Activated naive CD8-positive, alpha-beta T cell treated with anti-CD3 and anti-CD28 coated beads, Interleukin-2, amount 50 U/mL, for 24 hours (primary cell): ENCODE data around the gene GLTP.
"Not testable (repeated sequence)": the region's sequence is repeated elsewhere in the genome, so short reads cannot be mapped to it uniquely, and the experiment has no call there.

Experiments used
- ATAC-seq: fragments of 150-1000 bp; cut with Tn5 transposase; one replicate; pipeline ENCODE4 v1.10.0; 2021
- DNase-seq: peaks from one replicate; pipeline ENCODE4 v3.0.0; 2021
- H3K27ac Mint-ChIP-seq: one replicate; pipeline ENCODE4 v1.8.0; 2021; ENCODE audit warnings: mild to moderate bottlenecking, mixed read lengths
- H3K27me3 Mint-ChIP-seq: one replicate; pipeline ENCODE4 v1.8.0; 2021; ENCODE audit warnings: mixed read lengths
- H3K36me3 Mint-ChIP-seq: one replicate; pipeline ENCODE4 v1.8.0; 2021; ENCODE audit warnings: low read depth, mixed read lengths
- H3K4me1 Mint-ChIP-seq: one replicate; pipeline ENCODE4 v1.8.0; 2021; ENCODE audit warnings: mixed read lengths
- H3K4me3 Mint-ChIP-seq: one replicate; pipeline ENCODE4 v1.8.0; 2021; ENCODE audit warnings: mild to moderate bottlenecking, moderate library complexity, mixed read lengths
- H3K9me3 Mint-ChIP-seq: one replicate; pipeline ENCODE4 v1.8.0; 2021; ENCODE audit warnings: mixed read lengths

Gene GLTP

DNA sequence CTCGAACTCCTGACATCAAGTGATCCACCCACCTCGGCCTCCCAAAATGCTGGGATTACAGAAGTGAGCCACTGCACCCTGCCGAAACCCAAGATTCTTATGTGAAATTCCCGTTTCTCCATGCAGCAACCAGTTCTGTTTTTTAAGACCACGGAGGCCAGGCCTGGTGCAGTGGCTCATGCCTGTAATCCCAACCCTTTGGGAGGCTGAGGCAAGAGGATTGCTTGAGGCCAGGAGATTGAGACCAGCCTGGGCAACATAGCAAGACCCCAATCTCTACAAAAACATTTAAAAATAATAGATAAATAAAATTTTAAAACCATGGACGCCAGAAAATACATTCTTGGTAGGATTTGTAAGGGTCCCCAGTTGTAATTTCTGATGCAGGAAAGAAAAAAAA lies 29.8 kb downstream of the GLTP start:
- not testable (repeated sequence) for H3K27ac Mint-ChIP-seq, H3K27me3 Mint-ChIP-seq, H3K4me3 Mint-ChIP-seq, DNase-seq, H3K36me3 Mint-ChIP-seq, H3K9me3 Mint-ChIP-seq, H3K4me1 Mint-ChIP-seq, ATAC-seq

DNA sequence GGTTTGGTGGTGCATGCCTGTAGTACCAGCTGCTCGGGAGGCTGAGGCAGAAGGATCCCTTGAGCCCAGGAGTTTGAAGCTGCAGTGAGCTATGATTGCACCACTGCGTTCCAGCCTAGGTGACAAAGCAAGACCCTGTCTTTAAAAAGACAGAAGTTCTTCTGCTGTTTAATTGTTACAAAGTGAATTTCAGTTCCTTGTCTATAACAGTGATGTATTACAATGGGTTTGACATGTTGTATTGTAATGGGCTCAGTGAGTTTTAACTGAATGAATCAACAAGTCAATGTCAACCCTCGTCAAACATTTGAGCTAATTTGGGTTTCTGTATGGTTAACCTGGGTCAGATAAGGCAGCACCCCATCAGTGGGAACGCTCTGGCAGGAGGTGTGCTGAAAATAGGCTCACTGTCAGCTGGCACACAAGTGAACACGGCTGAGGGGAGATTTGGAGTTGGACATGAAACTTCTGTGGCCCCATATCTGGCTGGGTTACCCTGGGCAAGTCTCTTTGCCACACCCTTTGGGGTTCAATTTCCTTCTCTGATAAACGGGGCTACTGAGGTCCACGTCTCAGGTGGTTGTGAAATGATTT lies 33.1 kb downstream of the GLTP start:
- Mint-ChIP-seq H3K27ac (no peak overlapping the region), H3K27me3 (no peaks in the 10 kb centered on the region), H3K4me1 (peaks cover 2% of the 10 kb centered on the region), H3K36me3 (peaks cover 2% of the 10 kb centered on the region), H3K9me3 (no peaks in the 10 kb centered on the region), H3K4me3 (no peak overlapping the region)
- ATAC-seq (no peak), DNase-seq (no peak)

DNA sequence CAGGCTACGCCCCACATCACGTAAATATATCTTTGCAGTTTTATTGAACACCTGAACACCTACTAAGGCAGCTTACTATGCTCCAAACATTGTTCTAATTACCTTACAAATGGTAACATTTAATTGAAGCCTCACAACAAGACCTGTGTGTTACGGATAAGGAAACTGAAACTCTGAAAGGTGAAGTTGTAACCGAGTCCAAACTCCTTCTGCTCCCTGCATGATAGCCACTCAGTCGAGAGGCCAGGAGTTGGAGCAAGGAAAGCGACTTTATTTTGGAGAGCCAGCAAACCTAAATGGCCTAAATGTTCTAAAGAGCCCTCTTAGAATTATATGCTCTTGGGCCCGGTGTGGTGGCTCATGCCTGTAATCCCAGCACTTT lies 34.5 kb downstream of the GLTP start:
- Mint-ChIP-seq H3K27me3 (no peaks in the 10 kb centered on the region), H3K4me3 (peak overlapping the region; percentile 21), H3K4me1 (peaks cover 2% of the 10 kb centered on the region), H3K27ac (peak overlapping the region; percentile 35), H3K9me3 (no peaks in the 10 kb centered on the region), H3K36me3 (no peaks in the 10 kb centered on the region)
- ATAC-seq: no peak
- DNase-seq: no peak

DNA sequence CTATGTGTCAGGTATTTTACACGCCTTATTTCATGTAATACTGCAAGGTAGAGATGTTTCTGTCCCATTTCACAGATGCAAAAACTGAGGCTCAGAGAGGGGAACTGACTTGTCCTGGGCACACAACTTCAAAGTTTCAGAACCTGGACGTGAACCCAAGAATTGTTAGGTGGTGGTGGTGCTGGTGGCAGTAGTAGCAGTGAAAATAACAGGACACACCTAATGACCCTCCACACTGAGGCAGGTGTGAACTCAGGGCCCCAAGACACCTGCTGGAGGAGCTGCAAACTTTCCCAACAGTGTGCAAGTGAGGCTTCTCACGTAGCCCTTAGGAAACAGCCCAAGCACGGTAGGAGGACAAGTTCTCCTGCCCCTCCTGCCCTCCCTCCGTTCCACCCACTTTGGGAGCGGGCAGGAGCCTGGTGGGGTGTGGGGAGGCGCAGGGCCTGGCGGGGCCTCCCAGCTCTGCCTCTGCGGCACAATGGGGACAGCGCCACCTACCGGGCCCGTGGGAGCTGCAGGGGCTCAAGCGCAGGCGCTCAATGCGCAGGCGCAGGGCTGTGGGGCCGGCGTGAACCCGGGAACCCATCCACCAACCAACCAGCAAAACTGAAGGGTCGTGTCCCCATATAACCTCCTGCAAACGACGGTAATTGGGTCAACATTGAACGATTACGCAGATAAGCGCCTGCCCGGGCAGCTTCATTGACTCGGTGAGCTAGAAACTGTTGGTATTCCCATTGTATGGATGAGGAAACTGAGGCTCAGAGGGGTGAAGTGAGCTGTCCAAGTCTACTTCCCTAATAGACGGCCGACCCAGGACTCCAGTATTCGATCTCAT lies 35.1 kb downstream of the GLTP start:
- H3K27me3 Mint-ChIP-seq: no peaks in the 10 kb centered on the region
- peak overlapping the region; percentile 21 for H3K4me3 Mint-ChIP-seq
- ATAC-seq (peak; percentile 96), DNase-seq (peak; percentile 95)
- no peaks in the 10 kb centered on the region for H3K9me3 Mint-ChIP-seq
- no peaks in the 10 kb centered on the region for H3K36me3 Mint-ChIP-seq
- H3K4me1 Mint-ChIP-seq: peaks cover 2% of the 10 kb centered on the region
- H3K27ac Mint-ChIP-seq: peak overlapping the region; percentile 35

DNA sequence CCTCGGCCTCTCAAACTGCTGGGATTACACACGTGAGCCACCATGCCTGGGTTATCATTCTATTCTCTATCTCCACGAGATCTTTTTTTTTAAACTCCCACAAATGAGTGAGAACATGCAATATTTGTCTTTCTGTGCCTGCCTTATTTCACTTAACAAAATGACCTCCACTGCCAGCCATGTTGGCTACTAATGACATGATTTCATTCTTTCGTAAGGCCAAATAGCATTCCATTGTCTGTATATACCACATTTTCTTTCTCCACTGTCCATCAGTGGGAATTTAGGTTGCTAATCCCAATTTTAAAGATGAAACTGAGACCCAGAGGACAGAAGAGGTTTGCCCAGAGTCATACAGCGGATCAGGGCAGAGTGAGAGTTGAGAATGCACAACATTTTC lies 36.2 kb downstream of the GLTP start:
- Mint-ChIP-seq H3K9me3 (no peaks in the 10 kb centered on the region), H3K4me1 (peaks cover 2% of the 10 kb centered on the region), H3K36me3 (no peaks in the 10 kb centered on the region), H3K4me3 (no peak overlapping the region), H3K27ac (no peak overlapping the region), H3K27me3 (no peaks in the 10 kb centered on the region)
- ATAC-seq (no peak), DNase-seq (no peak)

DNA sequence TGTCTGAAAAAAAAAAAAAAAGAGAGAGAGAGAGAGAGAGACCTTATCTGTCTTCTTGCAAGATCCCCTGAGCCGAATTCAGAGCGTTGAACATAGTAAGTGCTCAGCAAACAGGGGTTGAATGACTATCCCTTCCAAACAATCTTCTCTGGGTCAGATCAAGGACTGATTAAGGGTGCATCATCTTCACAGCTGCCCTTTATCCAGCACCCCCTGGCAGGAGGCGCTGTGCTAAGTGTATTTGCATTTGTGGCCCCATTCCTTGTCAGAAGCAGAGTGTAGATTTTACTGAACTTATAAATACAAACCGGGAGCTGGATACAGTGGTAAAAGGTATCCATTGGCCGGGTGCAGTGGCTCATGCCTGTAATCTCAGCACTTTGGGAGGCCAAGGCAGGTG lies 38.3 kb downstream of the GLTP start:
- Mint-ChIP-seq H3K4me1 (peaks cover 2% of the 10 kb centered on the region), H3K4me3 (no peak overlapping the region), H3K9me3 (no peaks in the 10 kb centered on the region), H3K27me3 (no peaks in the 10 kb centered on the region), H3K27ac (no peak overlapping the region), H3K36me3 (no peaks in the 10 kb centered on the region)
- ATAC-seq (no peak), DNase-seq (no peak)

DNA sequence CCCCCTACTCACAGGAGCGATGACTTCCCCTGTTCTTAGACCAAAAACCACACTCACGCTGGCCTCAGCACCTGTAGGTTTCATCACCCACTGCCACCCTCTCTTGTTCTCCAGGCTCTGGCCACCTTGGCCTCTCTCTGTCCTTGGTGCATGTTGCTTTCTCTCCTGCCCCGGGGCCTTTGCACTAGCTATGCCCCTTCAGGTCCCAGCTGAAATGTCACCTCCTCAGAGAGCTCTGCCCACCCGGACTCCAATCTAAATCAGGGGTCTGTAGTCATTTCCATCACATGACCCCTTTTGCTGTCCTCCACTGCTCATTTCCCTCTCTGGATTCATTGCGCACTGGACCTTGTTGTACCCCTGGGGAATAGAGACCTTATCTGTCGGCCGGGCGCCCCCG lies 39.0 kb downstream of the GLTP start:
- H3K36me3 Mint-ChIP-seq: no peaks in the 10 kb centered on the region
- no peak for ATAC-seq
- no peak for DNase-seq
- H3K4me1 Mint-ChIP-seq: peaks cover 2% of the 10 kb centered on the region
- H3K27ac Mint-ChIP-seq: no peak overlapping the region
- no peaks in the 10 kb centered on the region for H3K9me3 Mint-ChIP-seq
- H3K27me3 Mint-ChIP-seq: no peaks in the 10 kb centered on the region
- no peak overlapping the region for H3K4me3 Mint-ChIP-seq

DNA sequence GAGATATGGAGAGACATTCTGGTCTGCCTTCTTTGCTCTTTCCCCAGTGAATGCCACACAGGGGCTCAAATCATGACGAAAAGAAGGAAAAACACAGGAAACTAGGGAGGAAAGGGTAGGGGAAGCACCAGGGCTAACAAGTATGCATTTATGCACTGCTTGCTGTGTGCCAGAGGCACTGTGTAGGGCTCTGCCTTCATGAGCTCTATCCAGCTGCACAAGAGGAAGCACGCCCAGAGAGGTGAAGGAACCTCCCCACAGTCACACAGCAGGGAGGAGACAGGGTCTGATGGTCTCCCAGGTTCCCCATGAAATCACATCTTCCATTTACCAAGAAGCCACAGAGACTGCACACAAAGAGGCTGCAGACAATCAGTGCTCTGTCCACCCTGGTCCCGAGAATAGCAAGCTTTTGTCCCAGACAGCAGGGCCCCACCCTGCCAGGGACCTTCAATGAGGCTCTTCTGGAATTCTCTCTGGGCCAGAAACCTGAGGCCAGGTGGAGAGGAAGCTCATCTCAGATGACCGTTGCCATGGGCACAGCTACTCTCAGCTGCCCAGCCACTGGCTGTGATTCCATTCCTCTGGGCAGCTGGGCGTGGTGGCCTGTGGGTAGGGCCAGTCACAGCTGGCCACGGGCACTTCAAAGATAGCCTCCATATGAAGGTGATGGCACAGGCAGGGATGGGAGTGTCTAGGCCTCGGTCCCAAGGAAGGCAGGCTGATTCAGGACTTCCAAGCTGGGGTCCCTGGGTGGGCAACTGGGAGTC lies 39.9 kb downstream of the GLTP start:
- Mint-ChIP-seq H3K4me1 (no peaks in the 10 kb centered on the region), H3K27me3 (no peaks in the 10 kb centered on the region), H3K36me3 (no peaks in the 10 kb centered on the region), H3K27ac (no peak overlapping the region), H3K4me3 (no peak overlapping the region), H3K9me3 (no peaks in the 10 kb centered on the region)
- DNase-seq: no peak
- ATAC-seq: no peak

DNA sequence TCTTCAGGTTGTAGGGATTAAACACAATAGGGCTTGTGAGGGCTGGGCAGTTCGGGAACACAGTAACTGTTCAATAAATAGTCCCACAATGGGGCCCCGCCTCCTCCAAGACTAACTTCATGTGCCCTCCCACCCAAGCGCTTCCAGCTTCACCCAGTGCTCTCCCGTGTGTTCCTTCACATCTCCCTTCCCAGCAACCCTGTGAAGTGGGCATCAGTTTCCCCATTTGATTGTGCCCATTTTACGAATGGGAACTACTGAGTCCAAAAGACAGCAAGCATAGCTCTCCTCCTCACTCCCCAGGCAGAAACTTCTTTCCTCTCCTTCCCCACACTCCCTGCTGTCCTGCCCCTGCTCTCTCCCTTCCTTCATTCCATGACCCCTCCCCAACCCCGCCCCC lies 40.9 kb downstream of the GLTP start:
- Mint-ChIP-seq H3K27ac (no peak overlapping the region), H3K4me1 (no peaks in the 10 kb centered on the region), H3K4me3 (no peak overlapping the region), H3K27me3 (peaks cover 2% of the 10 kb centered on the region), H3K36me3 (no peaks in the 10 kb centered on the region), H3K9me3 (no peaks in the 10 kb centered on the region)
- DNase-seq: no peak
- no peak for ATAC-seq

DNA sequence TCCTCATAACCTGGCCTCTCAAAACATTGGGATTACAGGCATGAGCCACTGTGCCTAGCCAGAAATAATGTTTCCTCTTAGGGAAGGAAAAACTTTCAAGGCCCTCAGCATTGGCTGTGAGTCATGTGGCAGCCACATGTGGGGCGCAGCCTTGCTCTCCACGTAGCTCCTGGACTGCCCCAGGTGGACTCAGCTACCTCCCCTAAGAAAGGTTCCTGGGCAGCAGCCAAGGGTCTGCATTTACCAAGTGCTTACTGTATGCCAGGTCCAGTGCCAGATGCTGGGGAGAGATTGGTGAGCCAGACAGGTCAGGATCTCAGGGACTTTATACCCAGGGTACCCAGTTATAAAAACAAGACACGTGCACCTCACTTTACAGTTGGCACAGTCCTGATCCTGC lies 43.4 kb downstream of the GLTP start:
- DNase-seq (no peak), ATAC-seq (no peak)
- Mint-ChIP-seq H3K27ac (no peak overlapping the region), H3K4me1 (peaks cover 3% of the 10 kb centered on the region), H3K36me3 (no peaks in the 10 kb centered on the region), H3K27me3 (peaks cover 12% of the 10 kb centered on the region), H3K9me3 (no peaks in the 10 kb centered on the region), H3K4me3 (no peak overlapping the region)

DNA sequence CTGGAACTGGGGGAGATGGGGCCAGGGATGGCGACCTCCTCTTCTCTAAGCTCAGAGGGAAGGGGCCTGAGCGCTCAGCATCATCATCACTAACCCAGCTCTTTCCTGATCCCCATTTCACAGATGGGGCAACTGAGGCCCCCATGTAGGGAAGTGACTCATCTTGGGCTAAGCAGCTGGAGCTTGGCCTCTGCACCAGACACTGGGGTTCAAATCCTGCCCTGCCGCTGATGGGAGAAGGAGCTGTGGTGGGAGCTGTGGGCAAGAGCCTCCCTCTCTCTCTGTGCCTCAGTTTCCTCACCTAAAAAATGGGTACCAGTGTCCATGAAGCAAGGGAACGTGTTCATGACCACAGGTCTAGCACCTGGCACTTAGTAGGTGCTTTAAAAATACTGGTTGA lies 44.5 kb downstream of the GLTP start:
- ATAC-seq (no peak), DNase-seq (no peak)
- Mint-ChIP-seq H3K4me3 (no peak overlapping the region), H3K36me3 (no peaks in the 10 kb centered on the region), H3K27me3 (peaks cover 20% of the 10 kb centered on the region), H3K9me3 (no peaks in the 10 kb centered on the region), H3K27ac (no peak overlapping the region), H3K4me1 (peaks cover 3% of the 10 kb centered on the region)

DNA sequence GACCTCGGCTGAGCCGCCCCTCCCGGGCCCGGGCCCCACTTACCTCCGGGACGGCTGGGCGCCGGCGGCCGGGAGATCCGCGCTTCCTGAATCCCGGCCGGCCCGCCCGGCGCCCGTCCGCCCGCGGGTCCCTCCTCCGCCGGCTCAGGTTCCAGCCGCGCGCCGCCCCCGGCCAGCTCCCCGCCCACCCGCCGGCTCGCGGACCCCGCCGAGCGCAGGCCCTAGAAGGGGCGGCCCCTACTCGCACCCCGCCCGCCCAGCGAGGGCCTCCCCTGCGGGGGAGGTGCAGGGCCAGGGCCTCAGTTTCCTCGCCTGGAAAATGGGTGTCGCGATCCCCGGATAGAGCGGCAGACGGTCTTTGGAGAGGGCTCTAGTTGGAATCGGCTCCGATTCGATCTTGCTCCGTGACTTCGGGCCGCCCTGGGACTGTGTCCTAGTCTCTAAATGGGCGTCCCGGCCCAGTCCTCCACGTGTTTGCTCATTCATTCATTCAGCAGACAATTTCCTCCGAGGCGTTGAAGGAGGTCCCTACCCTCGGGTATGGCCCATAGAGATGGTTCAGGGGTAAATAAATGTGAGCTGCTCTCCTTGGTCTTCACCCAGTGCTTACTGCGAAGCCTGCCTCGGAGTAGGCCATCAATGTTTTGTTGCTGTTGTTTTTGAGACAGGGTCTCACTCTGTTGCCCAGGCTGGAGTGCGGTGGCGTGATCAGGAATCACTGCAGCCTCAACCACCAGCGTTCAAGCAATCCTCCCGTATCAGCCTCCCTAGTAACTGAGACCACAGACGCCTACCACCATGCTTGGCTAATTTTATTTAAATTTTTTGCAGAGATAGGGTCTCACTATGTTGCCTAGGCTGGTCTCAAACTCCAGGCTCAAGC lies 46.8 kb downstream of the GLTP start, which contains the start of gene TRPV4:
TSS of gene TRPV4 (minus strand) at position 92 of the 883 bp plus-strand sequence. CDS start 18,602 bp downstream, outside the sequence.
- DNase-seq (no peak), ATAC-seq (no peak)
- Mint-ChIP-seq H3K4me3 (no peak within 1 kb of the TSS), H3K36me3 (no peaks in the 10 kb centered on the region), H3K4me1 (peaks cover 3% of the 10 kb centered on the region), H3K27ac (no peak within 1 kb of the TSS), H3K9me3 (no peaks in the 10 kb centered on the region), H3K27me3 (peaks cover 21% of the 10 kb centered on the region)

DNA sequence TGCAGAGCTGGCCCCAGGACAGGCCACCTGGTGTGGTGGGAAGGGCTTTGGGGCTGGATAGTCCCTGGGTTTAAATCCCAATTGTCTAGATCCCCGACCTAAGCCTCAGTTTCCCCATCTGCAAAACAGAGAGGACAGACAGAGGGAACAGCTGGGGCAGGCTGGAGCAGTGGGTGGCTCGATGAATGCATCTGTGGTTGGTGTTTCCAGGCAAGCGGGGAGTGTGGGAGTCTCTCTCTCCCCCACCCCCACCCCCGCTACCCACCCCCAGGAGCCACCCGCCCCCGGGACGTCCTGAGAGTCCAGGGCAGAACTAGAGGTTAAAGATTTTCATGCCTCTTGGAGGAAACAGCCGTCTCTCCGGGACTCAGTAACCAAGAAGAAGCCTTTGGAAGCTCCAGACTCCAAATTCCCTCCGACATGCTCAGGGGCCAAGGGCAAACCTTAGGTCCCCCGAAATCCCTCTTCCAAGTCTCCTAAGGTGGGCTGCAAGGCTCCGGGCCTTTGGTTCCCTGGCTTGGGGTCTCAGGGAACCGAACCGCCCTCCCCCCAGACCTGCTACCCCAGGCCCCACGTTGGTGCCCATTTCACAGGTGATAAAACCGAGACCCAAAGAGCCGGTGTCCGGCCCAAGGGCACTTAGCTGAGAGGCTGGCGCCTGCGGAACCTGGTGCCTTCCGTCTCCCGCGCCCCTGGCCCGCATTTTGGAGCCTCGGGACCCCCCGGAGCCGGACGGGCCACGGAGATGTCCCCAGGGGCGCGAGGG lies 47.6 kb downstream of the GLTP start:
- peaks cover 3% of the 10 kb centered on the region for H3K4me1 Mint-ChIP-seq

More for the DNA sequence above, 47.6 kb downstream of the GLTP start:
- no peaks in the 10 kb centered on the region for H3K36me3 Mint-ChIP-seq
- peaks cover 22% of the 10 kb centered on the region for H3K27me3 Mint-ChIP-seq
- H3K9me3 Mint-ChIP-seq: no peaks in the 10 kb centered on the region
- no peak for ATAC-seq
- no peak for DNase-seq
- no peak overlapping the region for H3K27ac Mint-ChIP-seq
- no peak overlapping the region for H3K4me3 Mint-ChIP-seq
